Activated B cell treated with CpG ODN at 0.5 μM for 24 hours (primary cell): ENCODE results near the gene PLXNC1. TPM values are rescaled to one million over a fixed set of nuclear protein-coding genes. Genes with fewer than 3 reads are reported as not detected.

Experiments
- ATAC-seq: fragments of 200-7000 bp; cut with Tn5 transposase; one replicate; pipeline ENCODE4 v1.10.0; 2021; ENCODE audit warnings: low read depth, mild to moderate bottlenecking, moderate library complexity
- CTCF ChIA-PET: fragments of 350-600 bp; sonication (Branson Sonifier 250); formaldehyde crosslinking; loops from one replicate; lab custom pipeline; 2021; ENCODE audit warnings: antibody characterized with exemption; lab: Charles Lee
- POLR2A ChIA-PET: fragments of 350-600 bp; sonication (Branson Sonifier 250); formaldehyde crosslinking; loops from one replicate; lab custom pipeline; 2021; ENCODE audit warnings: antibody characterized with exemption; lab: Charles Lee
- DNase-seq: peaks from one replicate; pipeline ENCODE4 v3.0.0; 2022
- H3K27ac Mint-ChIP-seq: one replicate; pipeline ENCODE4 v1.8.0; 2020; ENCODE audit warnings: mixed read lengths
- H3K27me3 Mint-ChIP-seq: one replicate; pipeline ENCODE4 v1.8.0; 2021; ENCODE audit warnings: mixed read lengths
- H3K36me3 Mint-ChIP-seq: one replicate; pipeline ENCODE4 v1.8.0; 2021; ENCODE audit warnings: low read depth, mixed read lengths
- H3K4me1 Mint-ChIP-seq: one replicate; pipeline ENCODE4 v1.8.0; 2021; ENCODE audit warnings: mixed read lengths
- H3K4me3 Mint-ChIP-seq: one replicate; pipeline ENCODE4 v1.8.0; 2020; ENCODE audit warnings: mild to moderate bottlenecking, mixed read lengths
- H3K9me3 Mint-ChIP-seq: one replicate; pipeline ENCODE4 v1.8.0; 2020; ENCODE audit warnings: mixed read lengths
- CTCF ChIP-seq: fragments of 200-600 bp; IDR thresholded peaks from one replicate; pipeline ENCODE4 v1.8.0; 2022; ENCODE audit warnings: antibody characterized with exemption, mild to moderate bottlenecking
- intact Hi-C: fragments of 100-400 bp; cut with micrococcal nuclease; formaldehyde crosslinking; loops from one replicate; pipeline ENCODE4 v1.15.1; 2024
- total RNA-seq: library from RNA; stranded (reverse); gene quantifications from 2 replicates; pipeline ENCODE4 v1.2.3, GENCODE V29; 2022

PLXNC1 gene
- total RNA-seq, 1 donor from 2014 or later, result 30.9 TPM

DNA sequence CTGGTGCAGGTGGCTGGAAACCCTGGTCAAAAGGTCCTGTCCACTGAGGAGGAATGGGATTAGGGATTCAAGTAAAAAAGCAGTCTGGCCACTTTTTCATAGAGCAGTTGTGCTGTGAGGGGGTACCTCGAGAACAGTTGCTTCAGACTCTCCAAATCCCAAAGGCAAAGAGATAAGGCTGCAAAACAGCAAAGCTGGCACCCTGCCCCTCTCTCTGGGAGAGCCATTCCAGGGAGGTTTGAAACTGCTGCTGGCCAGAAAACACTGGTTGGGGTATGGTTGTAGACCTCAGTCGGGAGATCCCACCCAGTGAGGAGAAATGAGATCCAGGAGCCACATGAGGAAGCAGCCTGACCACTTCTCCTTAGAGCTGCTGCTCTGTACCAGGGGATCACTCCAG lies 174.0 kb downstream of the PLXNC1 start:
- CTCF ChIA-PET, result no interaction called here
- peaks cover 57% of the 10 kb centered on the region for H3K36me3 Mint-ChIP-seq
- H3K4me1 Mint-ChIP-seq, result peaks cover 22% of the 10 kb centered on the region
- no peak overlapping the region for H3K4me3 Mint-ChIP-seq
- ATAC-seq, result no peak
- POLR2A ChIA-PET, result no interaction called here
- no peak for TF ChIP-seq CTCF
- H3K9me3 Mint-ChIP-seq, result peaks cover 30% of the 10 kb centered on the region
- no peak overlapping the region for H3K27ac Mint-ChIP-seq
- no peak for DNase-seq
- no peaks in the 10 kb centered on the region for H3K27me3 Mint-ChIP-seq
- intact Hi-C loops, result no loop called here

GRCh38 chr12:94326234-94326633 lies 177.9 kb downstream of the PLXNC1 start:
- ChIA-PET CTCF (no interaction called here), POLR2A (no interaction called here)
- Mint-ChIP-seq H3K4me3 (no peak overlapping the region), H3K9me3 (peaks cover 2% of the 10 kb centered on the region), H3K27ac (no peak overlapping the region), H3K27me3 (no peaks in the 10 kb centered on the region), H3K36me3 (peaks cover 57% of the 10 kb centered on the region), H3K4me1 (no peaks in the 10 kb centered on the region)
- no peak for TF ChIP-seq CTCF
- DNase-seq (no peak), ATAC-seq (no peak)
- intact Hi-C loops, result no loop called here

GRCh38 chr12:94326727-94327126 lies 178.3 kb downstream of the PLXNC1 start:
- intact Hi-C loops, result no loop called here
- no peak for TF ChIP-seq CTCF
- Mint-ChIP-seq H3K4me1 (no peaks in the 10 kb centered on the region), H3K4me3 (no peak overlapping the region), H3K27ac (no peak overlapping the region), H3K27me3 (no peaks in the 10 kb centered on the region), H3K36me3 (peaks cover 57% of the 10 kb centered on the region), H3K9me3 (no peaks in the 10 kb centered on the region)
- no peak for DNase-seq
- CTCF ChIA-PET, result no interaction called here
- POLR2A ChIA-PET, result no interaction called here
- ATAC-seq, result no peak

- CTCF ChIA-PET, result no interaction called here
- peaks cover 52% of the 10 kb centered on the region for H3K36me3 Mint-ChIP-seq
- H3K4me3 Mint-ChIP-seq, result no peak overlapping the region
- H3K9me3 Mint-ChIP-seq, result no peaks in the 10 kb centered on the region
- POLR2A ChIA-PET, result no interaction called here
- ATAC-seq (no peak), DNase-seq (no peak)
- intact Hi-C loops, result loop anchor here (2.0 kb wide), 1 partner anchor 205 kb away; no protein-coding TSS in a partner anchor
- no peak for TF ChIP-seq CTCF
- no peaks in the 10 kb centered on the region for H3K4me1 Mint-ChIP-seq
- H3K27me3 Mint-ChIP-seq, result no peaks in the 10 kb centered on the region
- no peak overlapping the region for H3K27ac Mint-ChIP-seq
Observed at GRCh38 chr12:94327809-94328208, 179.4 kb downstream of the PLXNC1 start.

DNA sequence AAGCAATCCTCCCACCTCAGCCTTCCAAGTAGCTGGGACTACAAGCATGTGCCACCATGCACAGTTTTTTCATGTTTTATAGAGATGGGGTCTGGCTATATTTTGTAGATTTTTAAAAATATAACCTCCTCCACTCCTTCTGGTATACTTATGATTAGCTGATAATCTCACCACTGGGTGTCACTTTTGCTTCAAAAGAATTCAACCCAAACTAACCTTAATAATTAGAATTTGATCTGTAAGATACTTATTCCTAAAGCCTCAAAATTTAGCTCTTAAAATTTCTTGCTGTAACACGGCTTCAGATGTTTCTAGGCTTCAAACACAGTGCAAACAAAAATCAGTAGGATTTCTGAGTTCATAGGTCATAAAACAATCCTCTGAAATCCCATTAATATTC lies 181.0 kb downstream of the PLXNC1 start:
- ChIA-PET POLR2A (no interaction called here), CTCF (interaction anchor here (0.7 kb wide), 1 partner anchor 158 kb away, joined by 3 read pairs; no protein-coding TSS in a partner anchor)
- ATAC-seq (no peak), DNase-seq (no peak)
- Mint-ChIP-seq H3K27ac (no peak overlapping the region), H3K4me3 (no peak overlapping the region), H3K27me3 (no peaks in the 10 kb centered on the region), H3K9me3 (no peaks in the 10 kb centered on the region), H3K4me1 (peaks cover 3% of the 10 kb centered on the region), H3K36me3 (peaks cover 45% of the 10 kb centered on the region)
- TF ChIP-seq CTCF, result no peak
- intact Hi-C loops, result loop anchor here (2.0 kb wide), 1 partner anchor 203 kb away; no protein-coding TSS in a partner anchor
